HG03045 (cell line): Measurements from ENCODE around the gene GARIN5A.

Source experiments
- ATAC-seq: cut with Tn5 transposase; IDR thresholded peaks from one replicate; pipeline ENCODE4 v1.9.1; 2021; ENCODE audit warnings: mild to moderate bottlenecking, moderate library complexity; ENCODE audit not compliant: unreplicated experiment

Gene GARIN5A

GRCh38 chr19:50418176-50419021 is 58.2 kb downstream of the GARIN5A start, which contains the start of gene SPIB:
Gene SPIB, plus strand, starts transcription at chr19:50418938. Its CDS starts 25 bp downstream, at chr19:50418963.
- no peak for ATAC-seq

- ATAC-seq = no peak
These were observed 59.3 kb downstream of the GARIN5A start for GRCh38 chr19:50417111-50418081.
